Loucy (cell line): ENCODE results near the gene EP300.
"Not testable (repeated sequence)": the region's sequence is repeated elsewhere in the genome, so short reads cannot be mapped to it uniquely, and the experiment has no call there.

Experiments
- H2AFZ ChIP-seq: fragments of 200-600 bp; sonication (generic); 2 replicates; pipeline ENCODE4 v1.6.0; 2016; ENCODE audit warnings: antibody characterized with exemption, mild to moderate bottlenecking, low read length, moderate library complexity
- H3F3A ChIP-seq: fragments of 200-600 bp; 2 replicates; pipeline ENCODE4 v1.6.0; 2016; ENCODE audit warnings: antibody characterized with exemption, low read depth, mild to moderate bottlenecking
- H3K27me3 ChIP-seq: fragments of 200-600 bp; sonication (generic); 2 replicates; pipeline ENCODE4 v1.6.1; 2014; ENCODE audit warnings: low read length, mild to moderate bottlenecking; ENCODE audit not compliant: insufficient read depth, poor library complexity, severe bottlenecking
- H3K36me3 ChIP-seq: fragments of 200-600 bp; sonication (generic); 2 replicates; pipeline ENCODE4 v1.6.1; 2016; ENCODE audit warnings: low read length; ENCODE audit not compliant: insufficient read depth
- H3K4me1 ChIP-seq: fragments of 200-600 bp; sonication (generic); 2 replicates; pipeline ENCODE4 v1.5.1; 2014; ENCODE audit warnings: low read length, mild to moderate bottlenecking; ENCODE audit not compliant: insufficient read depth, poor library complexity, severe bottlenecking
- H3K4me2 ChIP-seq: fragments of 200-600 bp; sonication (generic); 2 replicates; pipeline ENCODE4 v1.6.0; 2014; ENCODE audit warnings: antibody characterized with exemption, low read length, low read depth, mild to moderate bottlenecking; ENCODE audit not compliant: poor library complexity, severe bottlenecking
- H3K4me3 ChIP-seq: fragments of 200-600 bp; sonication (generic); 2 replicates; pipeline ENCODE4 v1.5.1; 2014; ENCODE audit warnings: low read length, mild to moderate bottlenecking, mixed read lengths; ENCODE audit not compliant: poor library complexity, severe bottlenecking
- H3K79me2 ChIP-seq: fragments of 200-600 bp; sonication (generic); 2 replicates; pipeline ENCODE4 v1.6.1; 2014; ENCODE audit warnings: low read length; ENCODE audit not compliant: insufficient read depth
- H3K9ac ChIP-seq: fragments of 200-600 bp; sonication (generic); 2 replicates; pipeline ENCODE4 v1.6.0; 2014; ENCODE audit warnings: mild to moderate bottlenecking, low read depth, low read length, moderate library complexity; ENCODE audit not compliant: poor library complexity, severe bottlenecking
- H3K9me2 ChIP-seq: fragments of 200-600 bp; sonication (generic); replicated peaks from 2 replicates; pipeline ENCODE4 v1.6.1; 2016; ENCODE audit warnings: low read depth, low read length, mixed read lengths
- H3K9me3 ChIP-seq: fragments of 200-600 bp; sonication (generic); 2 replicates; pipeline ENCODE4 v1.6.1; 2014; ENCODE audit warnings: mild to moderate bottlenecking, antibody characterized with exemption, low read length, low read depth; ENCODE audit not compliant: insufficient read depth
- H4K20me1 ChIP-seq: fragments of 200-600 bp; sonication (generic); 2 replicates; pipeline ENCODE4 v1.6.0; 2014; ENCODE audit warnings: antibody characterized with exemption, low read length, mild to moderate bottlenecking; ENCODE audit not compliant: insufficient read depth, poor library complexity, severe bottlenecking
- EZH2phosphoT487 ChIP-seq: fragments of 200-600 bp; IDR thresholded peaks from 2 replicates; pipeline ENCODE4 v1.6.1; 2018; ENCODE audit warnings: antibody characterized with exemption, mild to moderate bottlenecking, moderate library complexity, borderline replicate concordance
- TF ChIP-seq, protein P1 (sequence below): fragments of 200-600 bp; sonication (generic); conservative IDR thresholded peaks from 2 replicates; pipeline ENCODE4 v1.5.1; 2014; ENCODE audit warnings: mild to moderate bottlenecking, antibody characterized with exemption, low read length

The EP300 gene

DNA sequence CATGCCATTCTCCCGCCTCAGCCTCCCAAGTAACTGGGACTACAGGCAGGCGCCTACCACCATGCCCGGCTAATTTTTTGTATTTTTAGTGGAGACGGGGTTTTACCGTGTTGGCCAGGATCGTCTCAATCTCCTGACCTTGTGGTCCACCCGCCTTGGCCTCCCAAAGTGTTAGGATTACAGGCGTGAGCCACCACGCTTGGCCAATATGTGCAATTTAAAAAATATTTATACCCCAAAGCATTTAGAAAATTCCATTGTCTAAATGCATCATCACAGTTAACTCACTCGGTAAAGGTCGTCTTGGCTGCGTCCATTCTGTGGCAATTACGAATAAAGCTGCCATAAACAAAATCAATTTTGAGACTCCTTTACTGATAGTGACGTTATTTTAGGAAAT, 36.2 kb downstream of the EP300 start:
- no peak overlapping the region for H3K4me3 ChIP-seq
- no peaks in the 10 kb centered on the region for H3K4me1 ChIP-seq
- peaks cover 22% of the 10 kb centered on the region; the same call in 1 of the 2 replicates for H3K79me2 ChIP-seq
- H3K9me3 ChIP-seq = no peaks in the 10 kb centered on the region
- no peak for TF ChIP-seq EZH2phosphoT487
- TF ChIP-seq, protein P1, sequence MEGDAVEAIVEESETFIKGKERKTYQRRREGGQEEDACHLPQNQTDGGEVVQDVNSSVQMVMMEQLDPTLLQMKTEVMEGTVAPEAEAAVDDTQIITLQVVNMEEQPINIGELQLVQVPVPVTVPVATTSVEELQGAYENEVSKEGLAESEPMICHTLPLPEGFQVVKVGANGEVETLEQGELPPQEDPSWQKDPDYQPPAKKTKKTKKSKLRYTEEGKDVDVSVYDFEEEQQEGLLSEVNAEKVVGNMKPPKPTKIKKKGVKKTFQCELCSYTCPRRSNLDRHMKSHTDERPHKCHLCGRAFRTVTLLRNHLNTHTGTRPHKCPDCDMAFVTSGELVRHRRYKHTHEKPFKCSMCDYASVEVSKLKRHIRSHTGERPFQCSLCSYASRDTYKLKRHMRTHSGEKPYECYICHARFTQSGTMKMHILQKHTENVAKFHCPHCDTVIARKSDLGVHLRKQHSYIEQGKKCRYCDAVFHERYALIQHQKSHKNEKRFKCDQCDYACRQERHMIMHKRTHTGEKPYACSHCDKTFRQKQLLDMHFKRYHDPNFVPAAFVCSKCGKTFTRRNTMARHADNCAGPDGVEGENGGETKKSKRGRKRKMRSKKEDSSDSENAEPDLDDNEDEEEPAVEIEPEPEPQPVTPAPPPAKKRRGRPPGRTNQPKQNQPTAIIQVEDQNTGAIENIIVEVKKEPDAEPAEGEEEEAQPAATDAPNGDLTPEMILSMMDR = no peak
- no peak overlapping the region for H2AFZ ChIP-seq
- H3F3A ChIP-seq = no peaks in the 10 kb centered on the region
- no peak overlapping the region for H3K9ac ChIP-seq
- H3K27me3 ChIP-seq = no peaks in the 10 kb centered on the region
- H3K36me3 ChIP-seq = peaks cover 87% of the 10 kb centered on the region
- H3K4me2 ChIP-seq = no peak overlapping the region
- H3K9me2 ChIP-seq = no peaks in the 10 kb centered on the region
- H4K20me1 ChIP-seq = peaks cover 17% of the 10 kb centered on the region

DNA sequence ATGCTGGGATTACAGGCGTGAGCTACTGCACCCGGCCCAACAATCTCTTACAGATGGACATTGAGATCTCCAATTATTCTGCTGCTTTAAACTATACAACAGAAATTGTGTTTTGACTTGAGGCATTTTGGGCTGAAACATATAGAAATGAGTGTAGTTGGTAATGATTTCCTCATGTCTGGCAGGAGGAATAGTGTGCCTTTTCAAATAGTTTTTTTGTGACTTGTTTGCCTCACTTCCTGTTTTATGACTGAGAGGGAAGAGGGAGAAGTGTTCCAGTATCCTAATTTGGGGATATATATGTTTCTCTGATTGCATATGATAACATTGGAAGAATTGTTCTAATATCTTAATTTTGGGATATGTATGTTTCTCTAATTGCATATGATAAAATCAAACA, 40.2 kb downstream of the EP300 start:
- Histone ChIP-seq H3K9ac (no peak overlapping the region), H3F3A (no peaks in the 10 kb centered on the region), H4K20me1 (peaks cover 17% of the 10 kb centered on the region), H3K4me3 (no peak overlapping the region), H3K9me2 (no peaks in the 10 kb centered on the region), H3K79me2 (peaks cover 14% of the 10 kb centered on the region; the same call in 1 of the 2 replicates), H3K27me3 (no peaks in the 10 kb centered on the region), H3K4me2 (no peak overlapping the region), H2AFZ (no peak overlapping the region), H3K36me3 (peaks cover 94% of the 10 kb centered on the region), H3K4me1 (no peaks in the 10 kb centered on the region), H3K9me3 (no peaks in the 10 kb centered on the region)
- TF ChIP-seq EZH2phosphoT487 = no peak
- TF ChIP-seq, protein P1 = no peak

DNA sequence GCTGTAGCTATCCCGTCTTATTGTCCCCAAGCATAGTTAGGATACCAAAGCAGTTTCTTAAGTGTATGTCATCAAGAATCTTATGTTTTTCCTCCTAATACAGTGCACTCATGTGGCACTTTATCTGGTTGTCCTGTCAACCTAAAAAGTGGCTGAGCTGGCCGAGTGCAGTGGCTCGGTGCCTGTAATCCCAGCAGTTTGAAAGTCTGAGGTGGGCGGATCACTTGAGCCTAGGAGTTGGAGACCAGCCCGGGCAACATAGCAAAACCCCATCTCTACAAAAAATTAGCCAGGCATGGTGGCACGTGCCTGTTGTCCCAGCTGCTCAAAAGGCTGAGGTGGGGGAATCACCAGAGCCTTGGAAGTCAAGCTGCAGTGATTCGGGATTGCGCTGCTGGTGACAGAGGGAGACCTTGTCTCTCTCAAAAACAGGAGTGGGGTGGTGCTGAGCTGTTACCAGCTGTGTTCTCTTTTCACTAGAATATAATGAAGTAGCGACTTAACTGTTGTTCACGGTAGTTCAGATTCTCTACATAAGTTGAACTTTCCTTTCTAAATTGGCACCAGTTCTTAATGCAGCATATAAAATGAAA, 48.1 kb downstream of the EP300 start:
- Histone ChIP-seq H3K9ac (no peak overlapping the region), H3K36me3 (peaks cover 99% of the 10 kb centered on the region), H3K4me1 (no peaks in the 10 kb centered on the region), H3K9me2 (no peaks in the 10 kb centered on the region), H3K27me3 (no peaks in the 10 kb centered on the region), H3K4me3 (no peak overlapping the region), H3K9me3 (no peaks in the 10 kb centered on the region), H4K20me1 (peaks cover 5% of the 10 kb centered on the region), H2AFZ (no peak overlapping the region), H3K79me2 (no peaks in the 10 kb centered on the region), H3K4me2 (no peak overlapping the region), H3F3A (no peaks in the 10 kb centered on the region)
- TF ChIP-seq, protein P1 = no peak
- no peak for TF ChIP-seq EZH2phosphoT487

DNA sequence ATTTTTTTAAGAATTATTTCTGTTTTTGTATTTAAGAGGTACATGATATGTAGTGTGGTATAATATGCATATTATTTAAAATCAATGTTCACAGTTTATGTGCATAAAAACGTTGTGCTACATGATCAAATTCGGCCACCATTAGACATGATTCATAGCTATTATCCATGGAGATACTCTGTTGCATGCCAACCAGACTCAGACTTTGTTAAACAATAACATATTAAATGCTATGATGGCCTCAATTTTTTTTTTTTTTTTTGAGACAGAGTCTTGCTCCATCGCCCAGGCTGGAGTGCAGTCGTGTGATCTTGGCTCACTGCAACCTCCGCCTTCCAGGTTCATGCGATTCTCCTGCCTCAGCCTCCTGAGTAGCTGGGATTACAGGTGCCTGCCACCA, 53.5 kb downstream of the EP300 start:
- H3K4me1 ChIP-seq, H4K20me1 ChIP-seq, H3K79me2 ChIP-seq, H3K9ac ChIP-seq, H3K27me3 ChIP-seq, H3F3A ChIP-seq, H2AFZ ChIP-seq, H3K9me2 ChIP-seq, H3K9me3 ChIP-seq, H3K4me3 ChIP-seq, H3K4me2 ChIP-seq: not testable (repeated sequence)
- H3K36me3 ChIP-seq = peaks cover 92% of the 10 kb centered on the region
